ENCODE data around the gene TAGLN3.
A peak's percentile ranks its signal among the peaks of the same experiment; 100 is the strongest.

The TAGLN3 gene

DNA sequence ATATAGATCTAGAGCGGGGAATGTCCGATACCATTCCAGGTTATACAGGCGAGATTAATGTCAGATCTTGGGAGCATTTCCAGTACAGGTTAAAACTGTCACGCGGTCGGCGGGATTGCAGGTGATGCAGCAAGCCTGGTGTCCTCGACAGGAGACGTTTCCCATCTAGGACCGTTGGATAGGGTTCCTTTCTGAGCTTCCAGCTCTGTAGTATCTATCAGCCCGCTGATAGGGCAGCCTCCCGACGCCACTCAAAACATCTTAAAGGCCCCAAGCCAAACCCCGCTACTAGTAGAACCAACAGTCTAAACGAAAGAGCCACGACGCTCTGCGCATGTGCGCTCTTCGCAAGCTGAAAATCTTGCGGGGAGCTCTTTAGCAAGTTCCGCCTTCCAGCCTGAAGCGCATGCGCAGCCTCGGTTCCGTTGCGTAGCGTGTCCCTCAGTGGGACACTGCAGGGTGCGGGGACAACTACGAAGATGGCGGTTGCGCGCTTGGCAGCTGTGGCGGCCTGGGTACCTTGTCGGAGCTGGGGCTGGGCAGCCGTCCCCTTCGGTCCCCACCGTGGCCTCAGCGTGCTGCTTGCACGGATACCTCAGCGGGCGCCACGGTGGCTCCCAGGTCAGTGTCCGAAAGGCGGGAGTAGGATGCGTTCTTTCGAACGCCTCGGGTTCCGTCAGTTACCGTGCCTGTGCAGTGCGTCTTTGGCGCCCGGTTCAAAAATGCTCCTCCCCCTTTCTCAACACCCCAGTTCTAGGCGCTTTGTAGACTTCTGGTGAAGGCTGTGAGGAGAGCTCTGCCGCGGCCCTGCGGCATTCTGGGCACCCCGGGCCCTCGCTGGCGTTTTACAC is 19.9 kb upstream of the TAGLN3 start, which contains the start of gene ABHD10:
Gene ABHD10, plus strand, starts transcription at position 444 of the 851 bp plus-strand sequence. Its CDS starts 36 bp downstream, at position 480.
- DNase-seq = peak; percentile 94

GRCh38 chr3:111979434-111980038 is 19.2 kb upstream of the TAGLN3 start:
- DNase-seq = peak; percentile 39

- DNase-seq = no peak
These were observed 17.8 kb upstream of the TAGLN3 start for GRCh38 chr3:111980716-111981456.

DNA sequence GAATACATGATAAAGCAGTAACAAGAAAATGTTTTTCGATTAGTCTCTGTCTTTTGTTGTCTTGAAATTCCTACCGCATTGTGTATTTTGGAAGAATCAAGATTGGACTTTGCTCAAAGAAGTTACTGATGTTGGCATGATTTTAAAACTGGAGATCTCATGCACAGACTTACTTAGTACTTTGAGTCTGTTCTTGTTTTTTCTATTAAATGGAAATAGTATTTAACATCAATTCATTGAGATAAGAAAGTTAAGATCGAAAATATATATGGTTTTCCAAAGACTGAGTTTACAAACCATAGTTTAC is 17.3 kb upstream of the TAGLN3 start:
- no peak for DNase-seq

GRCh38 chr3:111984636-111985298 is 14.0 kb upstream of the TAGLN3 start:
- no peak for DNase-seq

GRCh38 chr3:111986800-111987199 is 11.9 kb upstream of the TAGLN3 start:
- no peak for DNase-seq

GRCh38 chr3:111989061-111989678 is 9.6 kb upstream of the TAGLN3 start:
- DNase-seq = peak; percentile 63

DNA sequence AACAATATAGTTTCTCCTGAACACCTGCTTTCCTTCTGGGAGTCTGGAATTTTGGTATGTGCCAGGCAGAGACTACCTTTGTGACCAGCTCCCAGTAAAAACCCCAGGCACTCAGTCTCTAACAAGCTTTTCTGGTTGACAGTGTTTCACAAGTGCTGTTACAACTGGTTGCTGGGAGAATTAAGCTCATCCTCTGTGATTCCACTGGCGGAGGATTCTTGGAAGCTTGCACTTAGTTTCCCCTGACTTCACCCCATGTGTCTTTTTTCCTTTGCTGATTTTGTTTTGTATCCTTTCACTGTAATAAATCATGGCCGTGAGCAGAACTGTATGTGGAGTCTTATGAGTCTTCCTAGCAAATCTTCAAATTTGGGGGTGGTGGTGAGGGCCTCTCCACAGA is 5.7 kb upstream of the TAGLN3 start:
- no peak for DNase-seq

DNA sequence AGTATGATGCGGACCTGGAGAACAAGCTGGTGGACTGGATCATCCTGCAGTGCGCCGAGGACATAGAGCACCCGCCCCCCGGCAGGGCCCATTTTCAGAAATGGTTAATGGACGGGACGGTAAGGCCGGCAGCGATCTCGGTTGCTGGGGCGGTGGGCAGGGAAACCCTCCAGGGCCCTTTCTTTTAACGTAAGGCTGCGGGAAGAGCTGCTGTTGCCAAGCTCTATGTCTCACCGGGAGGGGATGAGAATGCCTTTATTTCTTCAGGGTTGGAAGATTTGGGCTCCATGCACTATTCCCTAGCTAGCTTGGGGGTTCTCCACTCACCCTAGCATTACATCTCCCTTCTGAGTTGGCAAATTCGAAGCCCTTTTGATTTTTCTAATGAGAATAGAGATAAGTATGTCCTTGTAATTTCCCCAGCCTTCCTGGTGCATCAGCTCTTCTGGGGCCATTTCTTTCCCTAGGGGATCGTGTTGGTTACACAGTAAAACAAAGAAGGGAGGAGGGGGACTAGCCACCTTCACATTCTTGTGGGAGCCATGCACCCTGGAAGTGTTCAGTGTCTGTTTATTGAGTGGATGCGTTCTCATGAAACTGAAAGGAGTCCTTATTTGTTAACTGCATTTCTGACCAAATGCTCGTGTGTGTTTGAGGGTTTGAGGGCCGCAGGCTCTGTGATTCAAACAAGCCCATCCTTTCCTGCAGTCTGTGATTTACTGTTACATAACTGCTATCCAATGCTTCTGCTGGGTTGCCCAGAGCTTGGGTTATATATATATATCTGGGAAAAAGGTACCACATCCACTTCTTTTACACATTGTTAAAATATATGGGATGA is 982 bp downstream of the TAGLN3 start:
- DNase-seq = peak; percentile 47

GRCh38 chr3:112000367-112000771 is 1.6 kb downstream of the TAGLN3 start:
- no peak for DNase-seq

DNA sequence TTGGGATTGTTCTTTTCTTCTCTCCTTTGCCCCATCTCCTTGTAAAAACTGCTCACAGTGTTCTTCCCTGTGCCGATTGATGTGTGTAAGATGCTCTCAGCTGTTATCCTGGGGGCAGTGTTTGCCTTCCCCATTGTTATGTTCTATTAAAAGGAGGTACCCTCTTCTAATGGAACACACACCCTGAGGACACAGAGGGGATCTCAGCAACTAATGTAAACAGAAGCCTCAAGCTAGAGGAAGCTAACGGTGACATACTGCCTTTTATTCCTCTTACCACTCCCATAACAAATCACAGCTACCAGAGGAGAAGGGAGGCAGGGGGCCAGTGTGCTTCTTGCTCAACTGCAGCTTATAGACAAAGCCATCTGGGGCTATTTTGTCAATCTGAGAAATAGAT is 2.2 kb downstream of the TAGLN3 start:
- no peak for DNase-seq

DNA sequence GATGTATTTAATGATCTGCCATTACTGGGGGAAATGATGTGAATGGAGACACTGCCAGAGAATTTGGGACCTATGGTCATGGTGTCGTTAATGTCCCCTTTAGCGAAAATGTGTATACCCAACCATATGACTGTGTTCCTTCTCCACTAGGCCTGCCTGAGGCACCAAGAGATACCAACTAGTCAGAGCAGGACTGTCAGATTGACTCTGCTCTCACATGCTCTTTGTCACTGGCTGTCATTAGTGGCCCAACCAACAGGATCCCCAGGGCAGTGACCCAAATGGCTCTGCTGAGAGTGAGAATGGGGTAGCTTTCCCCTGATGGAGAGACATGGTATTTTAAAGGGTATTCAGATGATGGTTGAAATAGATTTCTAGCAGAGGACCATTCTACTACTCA is 2.8 kb downstream of the TAGLN3 start:
- no peak for DNase-seq

GRCh38 chr3:112002096-112002971 is 3.6 kb downstream of the TAGLN3 start:
- no peak for DNase-seq

DNA sequence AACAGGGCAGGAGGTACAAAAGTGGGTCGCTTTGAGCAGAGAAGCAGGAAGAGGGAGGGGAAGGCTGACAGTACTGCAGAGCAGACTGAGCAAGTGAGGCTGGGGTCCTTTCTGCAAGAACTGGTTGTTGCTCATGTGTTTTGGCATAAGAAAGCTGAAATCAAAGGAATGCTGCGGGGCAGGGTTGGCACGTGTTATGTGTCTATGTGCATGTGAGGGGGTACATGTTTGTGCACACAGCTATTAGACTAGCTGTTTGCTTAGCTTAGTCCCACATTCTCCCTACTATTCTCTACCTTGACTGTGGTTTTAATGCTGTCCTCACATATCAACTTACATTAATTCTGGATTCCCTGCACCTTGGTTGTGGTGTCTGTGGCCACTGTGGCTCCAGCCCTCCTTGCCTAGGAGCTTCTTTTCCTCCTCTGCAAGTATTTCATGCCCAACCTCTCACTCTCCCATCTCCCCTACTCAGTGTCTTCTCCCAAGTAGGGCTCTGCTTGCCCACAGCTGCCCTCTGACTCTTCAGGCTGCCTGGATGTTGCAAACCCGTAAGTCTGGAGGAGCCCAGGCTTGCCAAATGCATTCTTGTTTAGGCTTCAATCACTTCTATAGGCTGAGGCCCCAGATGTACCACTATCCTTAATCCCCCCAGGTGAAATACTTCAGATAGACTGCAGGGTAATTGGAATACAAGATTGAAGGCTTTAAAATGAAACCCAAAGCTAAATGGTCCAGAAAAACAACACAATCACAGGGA is 4.8 kb downstream of the TAGLN3 start:
- DNase-seq = no peak

- no peak for DNase-seq
These were observed 5.5 kb downstream of the TAGLN3 start for GRCh38 chr3:112004187-112004586.

DNA sequence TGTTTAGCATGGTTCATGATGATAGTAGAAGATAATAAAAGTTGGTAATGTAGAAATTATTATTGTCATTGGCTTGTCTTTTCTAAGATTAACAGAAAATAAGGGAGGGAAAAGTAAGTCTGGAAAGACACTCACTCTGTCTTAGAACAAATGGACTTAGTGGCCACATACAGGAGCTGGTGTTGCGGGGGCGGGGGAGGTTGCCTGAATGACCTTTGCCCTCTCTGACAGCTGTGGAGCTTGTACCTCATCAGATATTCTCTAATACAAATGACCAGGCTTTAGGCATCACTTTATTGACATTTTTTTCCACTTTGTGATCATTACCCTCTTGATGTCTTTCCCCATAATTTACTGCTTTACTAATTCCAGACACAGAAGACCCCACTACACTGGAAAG is 5.9 kb downstream of the TAGLN3 start:
- DNase-seq = no peak

DNA sequence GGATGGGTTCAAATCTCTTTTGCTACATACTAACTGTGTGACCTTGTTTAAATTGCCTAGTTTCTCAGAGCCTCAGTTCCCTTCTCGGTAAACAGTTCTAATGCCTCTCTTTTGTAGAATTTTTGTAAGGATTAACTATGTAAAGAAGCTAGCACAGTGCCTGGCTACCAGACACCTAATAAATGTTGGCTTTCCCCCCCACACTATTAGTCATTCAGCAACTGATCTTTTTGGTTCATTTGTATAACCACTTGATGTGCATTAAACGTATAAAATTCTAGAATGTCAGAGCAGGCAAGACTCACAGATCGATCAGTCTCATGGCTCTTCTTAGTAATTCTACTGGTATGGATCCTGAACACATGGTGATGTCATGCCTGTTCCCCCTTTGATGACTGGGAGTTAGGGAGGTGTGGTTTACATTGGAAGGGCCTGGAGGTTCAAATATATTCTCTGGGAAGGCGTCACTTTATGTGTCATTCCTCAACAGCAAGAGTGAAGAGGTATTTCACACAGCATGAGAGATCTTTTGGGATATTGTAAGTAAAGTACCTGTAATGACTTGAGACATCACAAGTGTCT is 6.5 kb downstream of the TAGLN3 start:
- DNase-seq = no peak

GRCh38 chr3:112007633-112008032 is 8.9 kb downstream of the TAGLN3 start:
- DNase-seq = no peak

DNA sequence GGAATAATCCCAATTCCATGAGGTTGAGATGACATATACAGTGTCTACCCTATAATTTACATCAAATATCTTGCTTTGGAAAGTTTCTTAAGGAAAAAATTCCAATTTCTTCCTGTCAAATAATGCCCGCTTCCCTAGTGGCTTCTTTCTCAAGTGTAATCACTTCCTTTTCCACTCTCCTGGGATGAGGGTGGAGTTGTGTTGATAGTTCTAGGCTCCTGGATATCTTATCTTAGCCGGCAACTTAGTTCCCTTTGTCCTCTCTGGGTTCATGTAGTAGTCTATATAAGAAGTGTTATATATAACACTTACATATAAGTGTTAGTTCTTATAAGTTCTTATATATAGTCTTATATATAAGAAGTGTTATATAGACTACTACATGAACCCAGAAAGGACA is 10.9 kb downstream of the TAGLN3 start:
- no peak for DNase-seq

DNA sequence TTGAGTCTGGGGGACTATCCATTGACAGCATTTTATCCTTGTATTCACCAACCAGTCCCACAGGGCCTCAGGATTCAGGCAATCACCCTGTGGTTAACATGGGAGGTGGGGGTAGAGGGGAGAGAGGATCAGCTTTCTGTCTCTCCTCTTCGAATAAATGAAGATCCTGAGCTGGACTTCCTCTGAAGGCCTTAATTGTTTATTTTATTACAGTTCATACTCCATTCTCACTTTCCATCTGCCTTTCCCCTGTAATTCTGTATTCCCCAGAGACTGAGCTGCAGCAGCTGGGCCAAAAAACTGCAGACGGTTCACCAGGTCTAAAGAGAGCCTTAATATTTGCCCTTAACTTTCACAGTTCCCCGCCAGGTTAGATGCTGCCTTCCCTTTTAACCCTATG is 11.9 kb downstream of the TAGLN3 start:
- peak; percentile 82 for DNase-seq

All from NCI-H1694 treated with DMSO at 0.1 percent for 48 hours (cell line).